ENCODE measurements around the gene DHX35.

DHX35 gene

GRCh38 chr20:39036011-39036410 lies 73.9 kb downstream of the DHX35 start:
- in situ Hi-C loops (cut with MboI; ENCODE audit: low pct_unique_long_range_greater_than_20kb, low sequenced_read_pairs, unreplicated experiment), result no loop called here
- TF ChIP-seq CTCF (IDR thresholded peaks at IDR 0.05; ENCODE audit: extremely low read depth, insufficient read depth, missing control alignments), result no peak
- no peak for DNase-seq (ENCODE audit: low spot score)

DNA sequence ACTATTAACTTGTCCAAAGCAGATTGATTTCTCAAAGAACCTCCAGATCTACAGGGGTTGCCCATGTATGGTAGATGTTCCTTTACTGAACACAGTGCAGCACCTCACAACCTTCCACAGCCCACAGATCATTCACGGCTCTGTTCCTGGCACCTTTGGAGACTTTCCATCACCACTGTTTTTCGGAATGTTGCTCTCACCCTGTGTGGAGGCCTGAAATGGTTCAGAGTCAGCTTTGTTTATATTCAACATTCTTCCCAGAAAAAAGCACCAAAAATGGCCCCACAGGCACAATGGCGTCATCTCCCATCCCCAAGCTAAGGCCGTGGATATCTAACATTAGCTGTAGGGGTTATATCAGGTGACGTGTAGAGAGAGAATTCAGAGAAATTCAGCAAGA lies 74.7 kb downstream of the DHX35 start:
- no peak for TF ChIP-seq CTCF (IDR thresholded peaks at IDR 0.05; ENCODE audit: extremely low read depth, insufficient read depth, missing control alignments)
- in situ Hi-C loops (cut with MboI; ENCODE audit: low pct_unique_long_range_greater_than_20kb, low sequenced_read_pairs, unreplicated experiment), result no loop called here
- DNase-seq (ENCODE audit: low spot score), result no peak

GRCh38 chr20:39038047-39038446 lies 75.9 kb downstream of the DHX35 start:
- no peak for TF ChIP-seq CTCF (IDR thresholded peaks at IDR 0.05; ENCODE audit: extremely low read depth, insufficient read depth, missing control alignments)
- DNase-seq (ENCODE audit: low spot score), result no peak
- in situ Hi-C loops (cut with MboI; ENCODE audit: low pct_unique_long_range_greater_than_20kb, low sequenced_read_pairs, unreplicated experiment), result no loop called here

DNA sequence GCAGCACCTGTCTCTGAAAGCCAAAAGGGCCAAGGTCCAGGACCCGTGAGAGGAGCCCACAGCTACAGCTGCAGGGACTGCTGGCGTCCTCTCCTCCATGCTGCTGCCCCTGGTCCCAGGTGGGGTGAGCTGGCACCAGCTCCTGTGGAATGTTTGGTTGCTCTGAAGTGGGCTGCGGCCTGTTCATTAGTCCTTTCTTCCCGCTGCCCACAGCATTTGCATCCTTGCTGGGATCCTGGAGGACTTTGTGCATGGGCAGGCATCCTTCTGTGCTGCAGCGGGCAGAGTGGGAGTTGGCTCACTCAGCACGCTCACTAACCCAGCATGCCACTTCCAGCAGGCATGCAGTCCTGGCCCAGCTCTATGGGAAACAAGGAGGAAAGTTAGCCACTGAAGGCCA lies 76.4 kb downstream of the DHX35 start:
- no peak for DNase-seq (ENCODE audit: low spot score)
- in situ Hi-C loops (cut with MboI; ENCODE audit: low pct_unique_long_range_greater_than_20kb, low sequenced_read_pairs, unreplicated experiment), result no loop called here
- TF ChIP-seq CTCF (IDR thresholded peaks at IDR 0.05; ENCODE audit: extremely low read depth, insufficient read depth, missing control alignments), result no peak

GRCh38 chr20:39039261-39039660 lies 77.1 kb downstream of the DHX35 start:
- DNase-seq (ENCODE audit: low spot score), result no peak
- in situ Hi-C loops (cut with MboI; ENCODE audit: low pct_unique_long_range_greater_than_20kb, low sequenced_read_pairs, unreplicated experiment), result no loop called here
- TF ChIP-seq CTCF (IDR thresholded peaks at IDR 0.05; ENCODE audit: extremely low read depth, insufficient read depth, missing control alignments), result no peak

DNA sequence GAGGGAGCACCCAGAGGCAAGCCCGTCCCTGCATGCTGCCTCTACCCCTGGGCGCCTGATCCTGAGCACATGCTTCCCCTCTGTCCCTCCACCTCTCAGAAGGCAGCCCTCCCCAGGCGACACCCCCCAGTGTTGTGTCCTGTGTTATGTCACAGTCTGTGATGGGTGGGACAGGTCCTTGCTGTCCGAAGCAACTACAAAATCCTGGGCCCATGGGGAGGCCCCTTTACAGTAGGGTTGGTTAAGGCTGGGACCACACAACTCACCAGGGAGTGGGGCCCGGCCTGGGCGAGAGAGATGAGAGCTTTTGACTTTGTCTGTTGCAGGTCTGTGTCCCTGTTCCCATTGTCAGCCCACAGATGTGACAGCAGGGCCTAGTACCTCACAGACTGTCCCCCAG lies 78.0 kb downstream of the DHX35 start:
- DNase-seq (ENCODE audit: low spot score), result no peak
- TF ChIP-seq CTCF (IDR thresholded peaks at IDR 0.05; ENCODE audit: extremely low read depth, insufficient read depth, missing control alignments), result no peak
- in situ Hi-C loops (cut with MboI; ENCODE audit: low pct_unique_long_range_greater_than_20kb, low sequenced_read_pairs, unreplicated experiment), result loop anchor here (10.0 kb wide), 2 partner anchors 115 to 395 kb away; partner anchors contain the start of gene FAM83D

DNA sequence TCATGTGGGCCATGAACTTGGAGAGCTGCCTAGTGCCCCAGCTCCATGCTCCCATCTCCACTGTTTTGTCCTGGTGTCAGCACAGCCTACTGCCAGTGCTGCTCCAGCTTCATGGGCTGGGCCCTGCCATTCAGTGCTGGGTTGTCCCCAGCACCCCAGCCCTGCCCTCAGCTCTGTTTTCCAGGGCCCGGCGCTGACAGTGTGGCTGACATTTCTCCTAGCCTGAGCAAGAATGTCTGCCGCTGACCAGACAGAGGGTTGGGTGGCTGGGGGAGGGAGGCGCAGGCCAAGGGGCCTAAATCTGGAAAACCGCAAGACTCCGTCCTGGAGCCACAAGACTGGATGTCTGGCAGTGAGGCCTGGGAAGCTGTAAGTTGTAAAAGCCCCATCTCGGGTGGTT lies 78.9 kb downstream of the DHX35 start:
- in situ Hi-C loops (cut with MboI; ENCODE audit: low pct_unique_long_range_greater_than_20kb, low sequenced_read_pairs, unreplicated experiment), result loop anchor here (10.0 kb wide), 2 partner anchors 116 to 396 kb away; partner anchors contain the start of gene FAM83D
- no peak for DNase-seq (ENCODE audit: low spot score)
- TF ChIP-seq CTCF (IDR thresholded peaks at IDR 0.05; ENCODE audit: extremely low read depth, insufficient read depth, missing control alignments), result no peak
